HG03064 (cell line): Measurements from ENCODE around the gene RHEBL1.

Experiments
- ATAC-seq: cut with Tn5 transposase; IDR thresholded peaks from one replicate; pipeline ENCODE4 v1.9.1; 2021; ENCODE audit warnings: low read depth; ENCODE audit not compliant: unreplicated experiment

RHEBL1 gene

GRCh38 chr12:49038291-49038955, 31.4 kb downstream of the RHEBL1 start:
- ATAC-seq: no peak

- no peak for ATAC-seq
These were observed 31.9 kb downstream of the RHEBL1 start for GRCh38 chr12:49037947-49038237.

- no peak for ATAC-seq
These were observed 32.5 kb downstream of the RHEBL1 start for GRCh38 chr12:49037111-49037946.

- no peak for ATAC-seq
These were observed 33.8 kb downstream of the RHEBL1 start for GRCh38 chr12:49036029-49036428.

GRCh38 chr12:49034286-49034622, 35.5 kb downstream of the RHEBL1 start:
- ATAC-seq: no peak

- ATAC-seq: no peak
These were observed 36.0 kb downstream of the RHEBL1 start for GRCh38 chr12:49033611-49034285.

- ATAC-seq: no peak
These were observed 36.9 kb downstream of the RHEBL1 start for GRCh38 chr12:49032679-49033447.

- ATAC-seq: no peak
These were observed 37.5 kb downstream of the RHEBL1 start for GRCh38 chr12:49032276-49032675.

- ATAC-seq: no peak
These were observed 38.1 kb downstream of the RHEBL1 start for GRCh38 chr12:49031573-49032161.

GRCh38 chr12:49030714-49031572, 38.8 kb downstream of the RHEBL1 start:
- no peak for ATAC-seq

GRCh38 chr12:49030119-49030518, 39.7 kb downstream of the RHEBL1 start:
- no peak for ATAC-seq

GRCh38 chr12:49028666-49029275, 41.0 kb downstream of the RHEBL1 start:
- no peak for ATAC-seq

GRCh38 chr12:49027846-49028555, 41.8 kb downstream of the RHEBL1 start:
- ATAC-seq: no peak

- no peak for ATAC-seq
These were observed 42.9 kb downstream of the RHEBL1 start for GRCh38 chr12:49026678-49027480.

- ATAC-seq: no peak
These were observed 43.7 kb downstream of the RHEBL1 start for GRCh38 chr12:49026101-49026500.

- no peak for ATAC-seq
These were observed 44.3 kb downstream of the RHEBL1 start for GRCh38 chr12:49025463-49025862.

GRCh38 chr12:49024543-49024942, 45.2 kb downstream of the RHEBL1 start:
- no peak for ATAC-seq

GRCh38 chr12:49023812-49024211, 46.0 kb downstream of the RHEBL1 start:
- ATAC-seq: no peak
